ENCODE data around the gene SPATA6L.

The SPATA6L gene

DNA sequence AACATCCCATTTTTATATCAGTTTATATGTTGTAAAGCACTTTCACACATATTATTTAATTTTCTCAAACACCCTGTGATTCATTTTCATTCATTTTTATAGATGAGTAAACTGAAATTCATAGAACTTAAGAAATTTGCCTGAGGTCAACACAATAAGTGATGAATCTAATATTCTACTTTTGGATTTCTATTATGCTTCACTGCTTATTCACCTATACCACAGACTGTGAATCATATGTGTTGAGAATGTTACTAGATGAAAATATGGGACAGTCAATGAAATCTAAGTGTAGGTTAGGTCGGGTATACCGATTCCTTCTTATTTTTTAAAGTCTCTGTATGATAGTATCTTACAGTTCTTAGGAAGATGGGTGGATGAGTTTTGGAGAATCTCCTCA lies 37.8 kb upstream of the SPATA6L start:
- TF ChIP-seq, protein P1, sequence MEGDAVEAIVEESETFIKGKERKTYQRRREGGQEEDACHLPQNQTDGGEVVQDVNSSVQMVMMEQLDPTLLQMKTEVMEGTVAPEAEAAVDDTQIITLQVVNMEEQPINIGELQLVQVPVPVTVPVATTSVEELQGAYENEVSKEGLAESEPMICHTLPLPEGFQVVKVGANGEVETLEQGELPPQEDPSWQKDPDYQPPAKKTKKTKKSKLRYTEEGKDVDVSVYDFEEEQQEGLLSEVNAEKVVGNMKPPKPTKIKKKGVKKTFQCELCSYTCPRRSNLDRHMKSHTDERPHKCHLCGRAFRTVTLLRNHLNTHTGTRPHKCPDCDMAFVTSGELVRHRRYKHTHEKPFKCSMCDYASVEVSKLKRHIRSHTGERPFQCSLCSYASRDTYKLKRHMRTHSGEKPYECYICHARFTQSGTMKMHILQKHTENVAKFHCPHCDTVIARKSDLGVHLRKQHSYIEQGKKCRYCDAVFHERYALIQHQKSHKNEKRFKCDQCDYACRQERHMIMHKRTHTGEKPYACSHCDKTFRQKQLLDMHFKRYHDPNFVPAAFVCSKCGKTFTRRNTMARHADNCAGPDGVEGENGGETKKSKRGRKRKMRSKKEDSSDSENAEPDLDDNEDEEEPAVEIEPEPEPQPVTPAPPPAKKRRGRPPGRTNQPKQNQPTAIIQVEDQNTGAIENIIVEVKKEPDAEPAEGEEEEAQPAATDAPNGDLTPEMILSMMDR (conservative IDR thresholded peaks at IDR 0.05; ENCODE audit: low read depth, low read length) = no peak
- no peak for DNase-seq (ENCODE audit: low read depth)
- H3K4me3 ChIP-seq (ENCODE audit: low read length) = no peak overlapping the region

DNA sequence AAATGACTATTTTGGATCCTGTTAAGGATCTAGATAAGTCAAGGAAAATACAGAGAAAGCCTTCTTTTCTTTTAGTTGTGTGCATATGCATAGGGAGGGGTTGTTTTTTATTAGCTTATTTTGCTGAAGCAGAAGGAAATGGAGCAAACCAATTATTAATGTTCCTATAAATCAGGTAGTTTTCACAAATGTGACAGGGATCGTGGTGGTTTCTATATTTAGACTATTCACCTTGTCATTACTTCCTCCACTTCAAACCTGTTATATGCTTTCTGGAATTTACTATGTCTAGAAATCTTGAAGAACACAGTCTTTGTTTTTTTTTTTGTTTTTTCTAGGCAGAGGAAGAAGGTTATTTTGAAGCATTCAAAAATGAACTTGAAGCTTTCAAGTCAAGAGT lies 35.2 kb upstream of the SPATA6L start:
- TF ChIP-seq, protein P1 (conservative IDR thresholded peaks at IDR 0.05; ENCODE audit: low read depth, low read length) = no peak
- H3K4me3 ChIP-seq (ENCODE audit: low read length) = no peak overlapping the region
- DNase-seq (ENCODE audit: low read depth) = no peak

DNA sequence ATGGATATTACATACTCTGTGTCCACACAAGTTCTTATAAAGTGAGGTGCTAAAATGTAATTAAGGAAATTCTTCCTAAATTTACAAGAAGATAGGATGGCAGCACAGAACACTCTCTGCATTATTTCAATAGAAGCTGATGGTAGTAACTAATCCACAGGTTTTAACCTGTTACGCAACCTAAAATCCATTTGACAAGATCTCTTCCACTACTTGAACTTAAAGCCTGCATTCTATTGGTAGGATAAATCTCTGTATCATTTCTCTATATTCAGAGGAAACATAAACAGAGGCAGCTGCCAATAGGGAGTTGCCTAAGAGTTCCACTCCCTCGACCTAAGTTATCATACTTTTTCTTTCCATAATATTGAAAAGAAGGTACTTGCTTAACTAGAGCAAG lies 34.7 kb upstream of the SPATA6L start:
- TF ChIP-seq, protein P1 (conservative IDR thresholded peaks at IDR 0.05; ENCODE audit: low read depth, low read length) = no peak
- no peak overlapping the region for H3K4me3 ChIP-seq (ENCODE audit: low read length)
- no peak for DNase-seq (ENCODE audit: low read depth)

- TF ChIP-seq, protein P1 (conservative IDR thresholded peaks at IDR 0.05; ENCODE audit: low read depth, low read length) = no peak
- H3K4me3 ChIP-seq (ENCODE audit: low read length) = no peak overlapping the region
- no peak for DNase-seq (ENCODE audit: low read depth)
These were observed 33.8 kb upstream of the SPATA6L start for GRCh38 chr9:4700091-4700490.

- no peak for DNase-seq (ENCODE audit: low read depth)
- TF ChIP-seq, protein P1 (conservative IDR thresholded peaks at IDR 0.05; ENCODE audit: low read depth, low read length) = no peak
- H3K4me3 ChIP-seq (ENCODE audit: low read length) = no peak overlapping the region
These were observed 25.5 kb upstream of the SPATA6L start for GRCh38 chr9:4691795-4692194.

- H3K4me3 ChIP-seq (ENCODE audit: low read length) = no peak overlapping the region
- TF ChIP-seq, protein P1 (conservative IDR thresholded peaks at IDR 0.05; ENCODE audit: low read depth, low read length) = no peak
- no peak for DNase-seq (ENCODE audit: low read depth)
These were observed 23.9 kb upstream of the SPATA6L start for GRCh38 chr9:4690144-4690543.

- no peak for DNase-seq (ENCODE audit: low read depth)
These were observed 23.4 kb upstream of the SPATA6L start for GRCh38 chr9:4689687-4690104.

More at GRCh38 chr9:4689687-4690104, 23.4 kb upstream of the SPATA6L start:
- TF ChIP-seq, protein P1 (conservative IDR thresholded peaks at IDR 0.05; ENCODE audit: low read depth, low read length) = no peak
- H3K4me3 ChIP-seq (ENCODE audit: low read length) = no peak overlapping the region
